ENCODE data around the gene GSS. TPM values are rescaled to one million over a fixed set of nuclear protein-coding genes. Genes with fewer than 3 reads are reported as not detected.

The GSS gene
- polyA plus RNA-seq, 1 experiment, result 110 TPM

DNA sequence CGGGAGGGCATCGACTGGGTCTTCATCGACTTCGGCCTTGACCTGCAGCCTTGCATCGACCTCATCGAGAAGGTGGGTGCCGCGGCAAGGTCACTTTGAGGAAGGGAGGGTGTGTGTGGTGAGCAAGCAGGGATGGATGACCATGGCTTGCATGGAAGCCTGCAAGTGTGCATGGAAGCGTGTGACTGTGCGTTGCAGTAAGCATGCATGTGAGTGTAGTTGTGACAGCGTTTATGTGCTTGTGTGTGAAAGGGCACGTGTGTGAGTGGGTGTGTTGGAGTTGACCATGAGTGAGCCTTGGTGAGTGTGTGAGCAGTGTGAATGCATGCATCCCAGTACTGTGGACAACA is 32.6 kb upstream of the GSS start:
- TF ChIP-seq, protein P1, sequence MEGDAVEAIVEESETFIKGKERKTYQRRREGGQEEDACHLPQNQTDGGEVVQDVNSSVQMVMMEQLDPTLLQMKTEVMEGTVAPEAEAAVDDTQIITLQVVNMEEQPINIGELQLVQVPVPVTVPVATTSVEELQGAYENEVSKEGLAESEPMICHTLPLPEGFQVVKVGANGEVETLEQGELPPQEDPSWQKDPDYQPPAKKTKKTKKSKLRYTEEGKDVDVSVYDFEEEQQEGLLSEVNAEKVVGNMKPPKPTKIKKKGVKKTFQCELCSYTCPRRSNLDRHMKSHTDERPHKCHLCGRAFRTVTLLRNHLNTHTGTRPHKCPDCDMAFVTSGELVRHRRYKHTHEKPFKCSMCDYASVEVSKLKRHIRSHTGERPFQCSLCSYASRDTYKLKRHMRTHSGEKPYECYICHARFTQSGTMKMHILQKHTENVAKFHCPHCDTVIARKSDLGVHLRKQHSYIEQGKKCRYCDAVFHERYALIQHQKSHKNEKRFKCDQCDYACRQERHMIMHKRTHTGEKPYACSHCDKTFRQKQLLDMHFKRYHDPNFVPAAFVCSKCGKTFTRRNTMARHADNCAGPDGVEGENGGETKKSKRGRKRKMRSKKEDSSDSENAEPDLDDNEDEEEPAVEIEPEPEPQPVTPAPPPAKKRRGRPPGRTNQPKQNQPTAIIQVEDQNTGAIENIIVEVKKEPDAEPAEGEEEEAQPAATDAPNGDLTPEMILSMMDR (IDR thresholded peaks at IDR 0.05; ENCODE audit: insufficient read depth, low read depth, low read length), result no peak
- no peak for DNase-seq (ENCODE audit: low read depth)
- POLR2A ChIA-PET, result no interaction called here
- no peaks in the 10 kb centered on the region for H3K36me3 ChIP-seq (ENCODE audit: control insufficient read depth, insufficient read depth, low read length)
- H3K27me3 ChIP-seq (ENCODE audit: control insufficient read depth, insufficient read depth, low read length), result peaks cover 6% of the 10 kb centered on the region
- CTCF ChIA-PET, result interaction anchor here (1.0 to 1.4 kb wide), 4 partner anchors 10 to 115 kb away, joined by 5 to 7 read pairs (median 6); partner anchors contain the start of gene GGT7
- no peak overlapping the region for H3K4me3 ChIP-seq (ENCODE audit: low read depth, low read length)

DNA sequence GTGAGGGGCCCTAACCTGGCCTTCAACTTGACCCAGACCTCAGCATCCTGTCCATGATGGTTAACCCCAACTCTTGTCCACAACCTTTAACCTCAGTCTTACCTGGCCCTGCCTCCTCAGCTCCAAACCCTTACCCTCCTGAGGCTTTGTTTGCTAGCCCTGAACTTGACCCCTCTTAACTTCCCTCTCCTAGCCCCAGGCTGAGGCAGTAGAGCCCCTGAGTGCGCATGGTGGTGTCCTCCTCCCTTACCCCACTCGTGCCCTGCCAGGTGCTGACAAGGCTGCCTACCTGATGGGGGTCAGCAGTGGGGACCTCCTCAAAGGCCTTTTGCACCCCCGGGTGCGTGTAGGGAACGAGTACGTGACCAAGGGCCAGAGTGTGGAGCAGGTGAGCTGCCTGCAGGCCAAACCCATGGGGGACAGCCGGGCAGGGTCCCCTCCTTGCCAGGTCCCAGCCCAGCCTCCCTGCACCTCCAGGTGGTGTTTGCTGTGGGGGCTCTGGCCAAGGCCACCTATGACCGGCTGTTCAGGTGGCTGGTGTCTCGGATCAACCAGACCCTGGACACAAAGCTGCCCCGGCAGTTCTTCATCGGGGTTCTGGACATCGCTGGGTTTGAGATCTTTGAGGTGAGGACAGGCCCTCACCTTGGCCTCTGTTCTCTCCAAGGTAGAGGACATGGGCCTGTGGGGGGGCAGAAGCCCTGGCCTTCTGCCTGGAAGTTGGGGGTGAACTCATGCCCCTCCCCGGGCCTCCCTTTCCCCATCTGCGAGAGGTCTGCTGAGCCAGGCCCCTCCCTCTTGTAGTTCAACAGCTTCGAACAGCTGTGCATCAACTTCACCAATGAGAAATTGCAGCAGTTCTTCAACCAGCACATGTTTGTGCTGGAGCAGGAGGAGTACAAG is 31.9 kb upstream of the GSS start:
- TF ChIP-seq, protein P1 (IDR thresholded peaks at IDR 0.05; ENCODE audit: insufficient read depth, low read depth, low read length), result no peak
- ChIA-PET CTCF (interaction anchor here (0.6 to 2.7 kb wide), 7 partner anchors 9 to 115 kb away, joined by 3 to 14 read pairs (median 5); partner anchors contain the start of genes ACSS2 and GGT7), POLR2A (no interaction called here)

DNA sequence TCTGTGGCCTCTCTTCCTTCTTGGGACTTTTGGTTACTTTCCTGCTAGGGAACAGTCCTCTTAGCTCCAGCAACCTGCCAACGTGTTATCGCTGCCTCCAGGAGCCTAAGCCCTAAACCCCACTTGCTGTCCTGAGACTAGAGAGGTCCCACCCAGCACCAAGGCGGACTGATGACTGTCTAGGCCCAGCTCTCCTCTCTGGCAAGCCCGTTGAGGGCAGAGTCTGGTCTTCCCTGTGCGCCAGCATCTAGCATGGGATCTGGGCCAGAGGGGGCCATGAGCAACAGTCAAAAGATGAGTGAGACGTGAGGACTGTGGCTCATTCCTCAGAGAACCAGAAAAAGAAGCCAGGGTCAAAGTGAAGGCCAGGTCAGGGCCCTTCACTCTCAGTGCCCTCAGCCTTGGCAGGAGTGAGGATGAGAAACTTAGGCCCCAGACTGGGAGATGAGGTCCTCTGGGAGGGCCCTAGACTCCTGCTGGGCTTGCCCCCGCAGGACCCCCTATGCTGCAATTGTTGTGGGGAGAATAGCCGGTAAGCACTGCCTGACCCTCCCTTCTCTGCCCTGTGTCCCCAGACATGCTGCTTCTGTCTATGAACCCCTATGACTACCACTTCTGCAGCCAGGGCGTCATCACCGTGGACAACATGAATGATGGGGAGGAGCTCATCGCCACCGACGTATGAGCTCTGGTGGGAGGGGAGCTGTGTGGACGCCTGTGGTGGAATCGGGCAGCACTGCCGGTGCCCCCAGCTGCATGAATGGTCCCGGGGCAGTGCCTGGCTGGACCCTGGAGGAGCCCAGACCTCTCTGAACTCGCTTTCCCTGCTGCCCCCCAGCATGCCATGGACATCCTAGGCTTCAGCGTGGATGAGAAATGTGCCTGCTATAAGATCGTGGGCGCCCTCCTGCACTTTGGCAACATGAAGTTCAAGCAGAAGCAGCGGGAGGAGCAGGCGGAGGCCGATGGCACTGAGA is 31.0 kb upstream of the GSS start:
- TF ChIP-seq, protein P1 (IDR thresholded peaks at IDR 0.05; ENCODE audit: insufficient read depth, low read depth, low read length), result no peak
- ChIA-PET CTCF (interaction anchor here (0.6 to 2.7 kb wide), 5 partner anchors 10 to 112 kb away, joined by 3 to 14 read pairs (median 3); partner anchors contain the start of genes ACSS2 and GGT7), POLR2A (no interaction called here)
- peaks cover 6% of the 10 kb centered on the region for H3K27me3 ChIP-seq (ENCODE audit: control insufficient read depth, insufficient read depth, low read length)
- no peak for DNase-seq (ENCODE audit: low read depth)
- H3K4me3 ChIP-seq (ENCODE audit: low read depth, low read length), result no peak overlapping the region
- H3K36me3 ChIP-seq (ENCODE audit: control insufficient read depth, insufficient read depth, low read length), result no peaks in the 10 kb centered on the region

More for the DNA sequence above, 31.9 kb upstream of the GSS start:
- DNase-seq (ENCODE audit: low read depth), result no peak
- H3K27me3 ChIP-seq (ENCODE audit: control insufficient read depth, insufficient read depth, low read length), result peaks cover 6% of the 10 kb centered on the region
- no peaks in the 10 kb centered on the region for H3K36me3 ChIP-seq (ENCODE audit: control insufficient read depth, insufficient read depth, low read length)
- H3K4me3 ChIP-seq (ENCODE audit: low read depth, low read length), result no peak overlapping the region

DNA sequence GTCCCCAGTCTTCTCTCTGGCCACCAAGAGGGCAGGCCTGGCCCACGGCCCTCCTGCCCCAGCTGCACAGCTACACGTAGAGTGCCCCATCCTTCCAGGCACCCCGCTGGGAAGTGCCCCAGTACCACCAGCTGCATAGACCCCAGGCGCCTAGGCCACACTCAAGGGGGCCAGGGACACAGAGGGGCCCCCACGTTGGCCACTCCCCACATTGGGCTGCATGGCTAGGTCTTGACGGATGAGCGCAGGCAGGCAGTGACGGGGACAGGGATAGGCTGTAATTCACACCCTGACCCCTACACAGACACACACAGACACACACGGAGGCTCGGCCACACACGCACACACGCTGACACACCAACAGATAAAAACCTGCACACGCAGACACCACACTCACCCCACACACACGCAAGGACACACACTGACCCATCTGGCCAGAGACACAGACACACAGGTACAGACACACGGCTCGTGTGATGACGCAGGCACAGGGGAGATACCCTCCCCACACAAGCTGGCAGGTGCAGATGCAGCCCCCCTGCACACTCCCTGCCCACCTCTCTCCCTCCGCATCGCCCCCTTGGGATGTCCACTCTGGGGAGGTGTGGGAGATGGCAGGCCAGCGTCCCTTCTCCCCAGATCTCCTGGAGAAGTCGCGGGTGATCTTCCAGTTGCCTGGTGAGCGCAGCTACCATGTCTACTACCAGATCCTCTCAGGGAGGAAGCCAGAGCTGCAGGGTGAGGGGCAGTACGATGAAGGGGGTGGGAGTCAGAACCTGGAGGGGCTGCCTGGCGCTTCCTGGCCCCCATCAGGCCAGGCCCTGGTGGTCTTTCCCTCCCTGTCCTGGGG is 30.1 kb upstream of the GSS start:
- no peaks in the 10 kb centered on the region for H3K36me3 ChIP-seq (ENCODE audit: control insufficient read depth, insufficient read depth, low read length)
- ChIA-PET POLR2A (no interaction called here), CTCF (interaction anchor here (1.3 to 2.7 kb wide), 2 partner anchors 13 to 111 kb away, joined by 3 to 14 read pairs; partner anchors contain the start of genes ACSS2 and GGT7)
- peaks cover 6% of the 10 kb centered on the region for H3K27me3 ChIP-seq (ENCODE audit: control insufficient read depth, insufficient read depth, low read length)
- TF ChIP-seq, protein P1 (IDR thresholded peaks at IDR 0.05; ENCODE audit: insufficient read depth, low read depth, low read length), result no peak
- no peak overlapping the region for H3K4me3 ChIP-seq (ENCODE audit: low read depth, low read length)
- DNase-seq (ENCODE audit: low read depth), result no peak
